Esophagus muscularis mucosa (tissue), 4 donors: Measurements from ENCODE around the gene C13orf46.

ENCODE experiments used
- EP300 ChIP-seq: sonication (generic); formaldehyde crosslinking; IDR thresholded peaks from one replicate; pipeline ENCODE4 v1.6.1; 2017; ENCODE audit warnings: antibody characterized with exemption
- POLR2A ChIP-seq: fragments of 450-650 bp; IDR thresholded peaks from one replicate; pipeline ENCODE4 v1.6.1; 2017; ENCODE audit warnings: antibody characterized with exemption, moderate library complexity, mild to moderate bottlenecking, low read depth
- POLR2AphosphoS5 ChIP-seq, 2 donors: sonication (generic); formaldehyde crosslinking; IDR thresholded peaks; one replicate each; pipeline ENCODE4 v1.6.1; 2017; ENCODE audit warnings: antibody characterized with exemption in 2 of 2
- TF ChIP-seq, protein P1 (sequence below), 3 experiments: fragments of 200-600 bp in 2 of 3; fragments of 450-650 bp in 1 of 3; sonication (generic) in 2 of 3; IDR thresholded peaks; one replicate each; pipeline ENCODE4 v1.5.1; 2017 to 2019; ENCODE audit warnings: antibody characterized with exemption in 3 of 3, mild to moderate bottlenecking in 2 of 3, moderate library complexity in 1 of 3

DNA sequence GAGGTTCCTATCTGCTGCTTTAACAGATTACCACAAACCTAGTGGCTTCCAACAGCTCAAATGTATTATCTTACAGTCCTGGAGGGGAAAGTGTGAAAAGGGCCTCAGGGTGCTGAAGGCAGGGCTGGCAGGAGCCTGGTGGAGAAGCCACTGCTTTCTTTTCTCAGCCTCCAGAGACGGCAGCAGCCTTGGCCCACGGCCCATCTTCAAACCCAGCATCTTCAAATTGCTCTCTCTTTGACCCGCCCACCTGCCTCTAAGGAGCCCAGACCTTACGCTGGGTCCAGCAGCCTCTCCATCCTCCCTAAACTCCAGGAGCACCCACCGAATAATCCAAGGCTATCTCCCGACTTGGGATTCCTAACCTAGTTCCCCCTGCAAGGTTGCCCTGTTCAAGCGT, 35.6 kb downstream of the C13orf46 start:
- TF ChIP-seq, protein P1, sequence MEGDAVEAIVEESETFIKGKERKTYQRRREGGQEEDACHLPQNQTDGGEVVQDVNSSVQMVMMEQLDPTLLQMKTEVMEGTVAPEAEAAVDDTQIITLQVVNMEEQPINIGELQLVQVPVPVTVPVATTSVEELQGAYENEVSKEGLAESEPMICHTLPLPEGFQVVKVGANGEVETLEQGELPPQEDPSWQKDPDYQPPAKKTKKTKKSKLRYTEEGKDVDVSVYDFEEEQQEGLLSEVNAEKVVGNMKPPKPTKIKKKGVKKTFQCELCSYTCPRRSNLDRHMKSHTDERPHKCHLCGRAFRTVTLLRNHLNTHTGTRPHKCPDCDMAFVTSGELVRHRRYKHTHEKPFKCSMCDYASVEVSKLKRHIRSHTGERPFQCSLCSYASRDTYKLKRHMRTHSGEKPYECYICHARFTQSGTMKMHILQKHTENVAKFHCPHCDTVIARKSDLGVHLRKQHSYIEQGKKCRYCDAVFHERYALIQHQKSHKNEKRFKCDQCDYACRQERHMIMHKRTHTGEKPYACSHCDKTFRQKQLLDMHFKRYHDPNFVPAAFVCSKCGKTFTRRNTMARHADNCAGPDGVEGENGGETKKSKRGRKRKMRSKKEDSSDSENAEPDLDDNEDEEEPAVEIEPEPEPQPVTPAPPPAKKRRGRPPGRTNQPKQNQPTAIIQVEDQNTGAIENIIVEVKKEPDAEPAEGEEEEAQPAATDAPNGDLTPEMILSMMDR (IDR thresholded peaks at IDR 0.05) = peak in 1 of 3 experiments; percentile 12
- TF ChIP-seq EP300 (no peak), POLR2A (no peak), POLR2AphosphoS5 (IDR thresholded peaks at IDR 0.05) (no peak)
